Measurements from ENCODE around the gene PPM1J.

GRCh38 chr1:112672842-112673241 lies 42.3 kb downstream of the PPM1J start:
- TF ChIP-seq NR1H2 (CRISPR knock-in tag; IDR thresholded peaks at IDR 0.05) (no peak), NFYB (CRISPR knock-in tag; conservative IDR thresholded peaks at IDR 0.05; ENCODE audit: low read depth) (no peak), ZBTB43 (CRISPR knock-in tag; IDR thresholded peaks at IDR 0.05) (no peak), ZNF138 (CRISPR knock-in tag; conservative IDR thresholded peaks at IDR 0.05) (no peak), RELA (CRISPR knock-in tag; IDR thresholded peaks at IDR 0.05; ENCODE audit: borderline replicate concordance) (no peak), HMGXB4 (CRISPR knock-in tag; IDR thresholded peaks at IDR 0.05) (no peak), CTCF (IDR thresholded peaks at IDR 0.05) (no peak), ZNF512 (CRISPR knock-in tag; IDR thresholded peaks at IDR 0.05; ENCODE audit: borderline replicate concordance) (no peak), ZNF232 (CRISPR knock-in tag; IDR thresholded peaks at IDR 0.05) (no peak), TP53 (CRISPR knock-in tag; IDR thresholded peaks at IDR 0.05) (no peak), ERG (CRISPR knock-in tag; IDR thresholded peaks at IDR 0.05) (no peak), EMX1 (CRISPR knock-in tag; IDR thresholded peaks at IDR 0.05) (no peak), ZNF121 (CRISPR knock-in tag; IDR thresholded peaks at IDR 0.05) (no peak), MAX (CRISPR knock-in tag; IDR thresholded peaks at IDR 0.05) (no peak)
